PFSK-1 (cell line): ENCODE results near the gene CELF4.

Experiments used
- FOXP2 ChIP-seq: optimal IDR thresholded peaks from 2 replicates; pipeline ENCODE3; 2011; ENCODE audit warnings: borderline replicate concordance, control low read depth, inconsistent platforms; ENCODE audit not compliant: insufficient read depth; ENCODE audit errors: extremely low read length, extremely low read depth
- POLR2AphosphoS5 ChIP-seq: IDR thresholded peaks from 2 replicates; pipeline ENCODE4 v1.6.1; 2012; ENCODE audit warnings: low read depth, mild to moderate bottlenecking, control low read depth, low read length, moderate library complexity
- REST ChIP-seq, 2 experiments: IDR thresholded peaks; 2 replicates each; pipeline versions ENCODE4 v1.6.1 to v1.8.0; 2011 to 2012; ENCODE audit warnings: low read depth in 2 of 2, low read length in 2 of 2, control low read depth in 1 of 2, inconsistent platforms in 1 of 2, mild to moderate bottlenecking in 1 of 2, moderate library complexity in 1 of 2; ENCODE audit not compliant: insufficient read depth in 1 of 2
- SIN3A ChIP-seq: IDR thresholded peaks from 2 replicates; pipeline ENCODE4 v1.6.1; 2012; ENCODE audit warnings: mild to moderate bottlenecking, low read length, moderate library complexity, borderline replicate concordance; ENCODE audit not compliant: insufficient read depth
- TAF1 ChIP-seq: IDR thresholded peaks from 2 replicates; pipeline ENCODE4 v1.6.1; 2012; ENCODE audit warnings: low read length, control low read depth, borderline replicate concordance; ENCODE audit not compliant: insufficient read depth

The CELF4 gene

GRCh38 chr18:37489011-37489410 lies 76.6 kb downstream of the CELF4 start:
- TF ChIP-seq POLR2AphosphoS5 (no peak), TAF1 (no peak)

- TF ChIP-seq SIN3A: no peak
These were observed 78.2 kb downstream of the CELF4 start for GRCh38 chr18:37487400-37487867.

GRCh38 chr18:37486848-37487247 lies 78.8 kb downstream of the CELF4 start:
- TF ChIP-seq REST (IDR thresholded peaks at IDR 0.05; ENCODE audit: insufficient read depth in 1 of 2, low read depth in 2 of 2, low read length in 2 of 2) (no peak), FOXP2 (no peak), TAF1 (no peak), POLR2AphosphoS5 (no peak), SIN3A (no peak)

- no peak for TF ChIP-seq TAF1
- TF ChIP-seq FOXP2: no peak
- TF ChIP-seq REST (IDR thresholded peaks at IDR 0.05; ENCODE audit: insufficient read depth in 1 of 2, low read depth in 2 of 2, low read length in 2 of 2): no peak
- TF ChIP-seq SIN3A: no peak
- no peak for TF ChIP-seq POLR2AphosphoS5
These were observed 80.4 kb downstream of the CELF4 start for GRCh38 chr18:37484983-37485834.

GRCh38 chr18:37483984-37484819 lies 81.4 kb downstream of the CELF4 start:
- no peak for TF ChIP-seq FOXP2
- TF ChIP-seq REST (IDR thresholded peaks at IDR 0.05; ENCODE audit: insufficient read depth in 1 of 2, low read depth in 2 of 2, low read length in 2 of 2): no peak
- no peak for TF ChIP-seq SIN3A
- TF ChIP-seq TAF1: no peak
